ENCODE results near the gene MARCHF11. TPM values are rescaled to one million over a fixed set of nuclear protein-coding genes. Genes with fewer than 3 reads are reported as not detected.

Gene MARCHF11
- total RNA-seq, 2 donors from 2014 or later: 0.24 to 0.33 TPM

- Histone ChIP-seq H3K4me3 (peak overlapping the region; percentile 40 to 50), H3K4me1 (peaks cover 0 to 8% of the 10 kb centered on the region in 2 donors), H3K36me3 (no peaks in the 10 kb centered on the region), H3K27me3 (peaks cover 6 to 16% of the 10 kb centered on the region in 2 donors), H3K27ac (no peak overlapping the region), H3K9me3 (no peaks in the 10 kb centered on the region)
- no peak for DNase-seq (ENCODE audit: low spot score)
- no peak for TF ChIP-seq CTCF (IDR thresholded peaks at IDR 0.05)
These were observed 732 bp downstream of the MARCHF11 start for GRCh38 chr5:16178745-16179372.

GRCh38 chr5:16169550-16169949 lies 10.0 kb downstream of the MARCHF11 start:
- no peak for DNase-seq (ENCODE audit: low spot score)
- TF ChIP-seq CTCF (IDR thresholded peaks at IDR 0.05): no peak

GRCh38 chr5:16160706-16161105 lies 18.9 kb downstream of the MARCHF11 start:
- H3K36me3 ChIP-seq: no peaks in the 10 kb centered on the region
- no peaks in the 10 kb centered on the region for H3K27me3 ChIP-seq
- no peak overlapping the region for H3K4me3 ChIP-seq
- H3K9me3 ChIP-seq: peaks cover 0 to 4% of the 10 kb centered on the region in 2 donors
- no peak for DNase-seq (ENCODE audit: low spot score)
- no peaks in the 10 kb centered on the region for H3K4me1 ChIP-seq
- peak; percentile 31 to 71 for TF ChIP-seq CTCF (IDR thresholded peaks at IDR 0.05)
- H3K27ac ChIP-seq: no peak overlapping the region

More at GRCh38 chr5:16169550-16169949, 10.0 kb downstream of the MARCHF11 start:
- H3K4me1 ChIP-seq: no peaks in the 10 kb centered on the region
- no peak overlapping the region for H3K4me3 ChIP-seq
- H3K27ac ChIP-seq: no peak overlapping the region
- no peaks in the 10 kb centered on the region for H3K27me3 ChIP-seq
- H3K9me3 ChIP-seq: no peaks in the 10 kb centered on the region
- H3K36me3 ChIP-seq: no peaks in the 10 kb centered on the region

- H3K4me1 ChIP-seq: no peaks in the 10 kb centered on the region
- no peaks in the 10 kb centered on the region for H3K36me3 ChIP-seq
- H3K9me3 ChIP-seq: peaks cover 0 to 4% of the 10 kb centered on the region in 2 donors
- H3K27me3 ChIP-seq: no peaks in the 10 kb centered on the region
- TF ChIP-seq CTCF (IDR thresholded peaks at IDR 0.05): no peak
- H3K4me3 ChIP-seq: no peak overlapping the region
- H3K27ac ChIP-seq: no peak overlapping the region
- DNase-seq (ENCODE audit: low spot score): no peak
These were observed 20.0 kb downstream of the MARCHF11 start for GRCh38 chr5:16159636-16160035.

GRCh38 chr5:16156152-16156551 lies 23.4 kb downstream of the MARCHF11 start:
- Histone ChIP-seq H3K4me3 (no peak overlapping the region), H3K9me3 (peaks cover 0 to 9% of the 10 kb centered on the region in 2 donors), H3K27ac (peak overlapping the region in 1 of 2 donors; percentile 73), H3K36me3 (no peaks in the 10 kb centered on the region), H3K27me3 (no peaks in the 10 kb centered on the region), H3K4me1 (no peaks in the 10 kb centered on the region)
- DNase-seq (ENCODE audit: low spot score): no peak
- TF ChIP-seq CTCF (IDR thresholded peaks at IDR 0.05): no peak
